K562 (cell line): ENCODE results near the gene MPHOSPH9. TPM values are rescaled to one million over a fixed set of nuclear protein-coding genes. Genes with fewer than 3 reads are reported as not detected.

Source experiments
- ARID4B ChIP-seq: sonication (generic); formaldehyde crosslinking; IDR thresholded peaks from 2 replicates; pipeline ENCODE4 v1.8.0; 2022; ENCODE audit warnings: mild to moderate bottlenecking, missing genetic modification reagents
- TEAD4 ChIP-seq, 2 experiments: sonication (generic) in 1 of 2; formaldehyde crosslinking in 1 of 2; IDR thresholded peaks; 2 replicates each; pipeline versions ENCODE4 v1.6.1 to v1.8.0; 2012 to 2022; ENCODE audit warnings: borderline replicate concordance in 1 of 2, inconsistent platforms in 1 of 2, low read length in 1 of 2, mild to moderate bottlenecking in 1 of 2, missing genetic modification reagents in 1 of 2
- ZNF224 ChIP-seq: sonication (generic); formaldehyde crosslinking; IDR thresholded peaks from 2 replicates; pipeline ENCODE4 v1.8.0; 2022; ENCODE audit warnings: mild to moderate bottlenecking, missing genetic modification reagents
- ZNF311 ChIP-seq: fragments of 250-450 bp; sonication (Bioruptor Pico); IDR thresholded peaks from 2 replicates; pipeline ENCODE4 v1.4.0; 2020; ENCODE audit warnings: mild to moderate bottlenecking, moderate library complexity
- ZNF583 ChIP-seq: fragments of 250-450 bp; sonication (Bioruptor Pico); IDR thresholded peaks from 2 replicates; pipeline ENCODE4 v1.4.0; 2020
- ZNF589 ChIP-seq: fragments of 200-800 bp; sonication (Bioruptor generic); IDR thresholded peaks from 2 replicates; pipeline ENCODE4 v1.6.1; 2016; ENCODE audit warnings: low read depth, missing genetic modification characterization, missing compliant biosample characterization
- polyA plus RNA-seq, 8 experiments: library from polyadenylated mRNA; depleted of rRNA in 4 of 8; stranded (reverse) in 5 of 8; unstranded in 3 of 8; fragments of >200 nt; fragmentation: Nextera tagmentation in 2 of 8; fragmentation: Illumina TruSeq in 1 of 8; extraction: Ambion mirVana in 2 of 8; extraction: Trizol in 1 of 8; gene quantifications; 2 replicates each; pipeline versions ENCODE4 v1.2.1 to v1.2.3, GENCODE V29; 2011 to 2014; ENCODE audit warnings: inconsistent platforms in 1 of 8, missing spikeins in 1 of 8
- total RNA-seq, 7 experiments: library from RNA; depleted of rRNA in 6 of 7; stranded (reverse); fragments of >200 nt in 6 of 7; fragmentation: Illumina TruSeq in 2 of 7; extraction: Trizol in 2 of 7; gene quantifications; 2 replicates each; pipeline versions ENCODE4 v1.2.1 to v1.2.3, GENCODE V29; 2011 to 2021; ENCODE audit warnings: low replicate concordance in 1 of 7
- TF ChIP-seq, protein P1 (sequence below): sonication (generic); formaldehyde crosslinking; IDR thresholded peaks from 2 replicates; pipeline ENCODE4 v1.8.0; 2023; ENCODE audit warnings: mild to moderate bottlenecking, missing genetic modification reagents
- TF ChIP-seq, protein P2 (sequence below): fragments of 250-450 bp; sonication (Bioruptor Pico); IDR thresholded peaks from 2 replicates; pipeline ENCODE4 v1.4.0; 2020
- TF ChIP-seq, protein P3 (sequence below): fragments of 450-650 bp; IDR thresholded peaks from 2 replicates; pipeline ENCODE4 v1.6.1; 2018; ENCODE audit not compliant: partially characterized antibody
- TF ChIP-seq, protein P4 (sequence below): IDR thresholded peaks from 2 replicates; pipeline ENCODE4 v1.6.1; 2011; ENCODE audit not compliant: insufficient read length; ENCODE audit errors: extremely low read depth

The MPHOSPH9 gene
- total and polyA plus RNA-seq, 9 of the 15 experiments (the other 6 are each of a cell fraction or from before 2014, with no cell fraction given): 14.2 to 103 (median 54.5) TPM

DNA sequence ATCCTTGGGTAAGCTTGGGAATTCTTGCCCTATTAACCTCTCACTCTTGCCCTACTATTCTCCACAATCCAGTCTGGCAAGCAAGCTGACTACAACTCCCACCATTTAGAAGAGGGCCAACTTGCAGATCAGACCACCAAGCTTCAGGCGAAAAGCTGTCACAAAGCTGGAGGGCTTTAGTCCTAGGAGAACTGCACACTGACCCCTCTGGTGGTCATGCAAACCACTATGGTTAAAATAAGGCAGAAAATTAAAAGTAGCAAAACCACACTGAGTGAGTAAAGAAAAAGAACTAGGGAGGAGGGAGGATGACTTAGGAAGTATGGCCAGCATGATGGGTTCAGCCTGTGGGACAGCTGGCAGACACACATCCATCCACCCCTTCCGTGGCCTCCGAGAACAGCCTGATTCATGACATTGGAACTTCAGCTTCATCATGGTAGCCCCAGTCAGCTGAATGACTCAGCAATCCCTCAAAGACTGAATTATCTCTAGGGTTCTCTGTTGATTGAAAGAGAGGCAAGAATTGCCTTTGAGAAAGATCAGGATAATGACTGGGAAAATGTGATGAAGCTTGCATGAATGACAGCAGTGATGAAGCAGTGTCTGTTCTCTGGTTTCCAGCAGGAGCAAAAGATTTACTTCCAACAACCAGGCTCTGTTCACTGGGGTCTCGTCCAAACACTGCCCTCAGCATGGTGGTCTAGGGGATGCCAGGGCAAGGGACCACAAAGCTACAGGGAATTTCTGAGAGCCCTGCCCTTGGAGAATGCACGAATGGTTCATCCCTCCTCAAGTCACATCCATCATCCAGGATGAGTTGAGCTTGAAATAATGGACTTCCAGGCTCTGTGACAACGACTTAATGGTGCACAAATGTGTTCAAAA lies 106.4 kb downstream of the MPHOSPH9 start (continued):
- TF ChIP-seq ZNF589 (CRISPR knock-in tag): no peak
- TF ChIP-seq ZNF583: no peak
- TF ChIP-seq ZNF224: no peak
- TF ChIP-seq ARID4B (CRISPR knock-in tag): no peak
- TF ChIP-seq, protein P1, sequence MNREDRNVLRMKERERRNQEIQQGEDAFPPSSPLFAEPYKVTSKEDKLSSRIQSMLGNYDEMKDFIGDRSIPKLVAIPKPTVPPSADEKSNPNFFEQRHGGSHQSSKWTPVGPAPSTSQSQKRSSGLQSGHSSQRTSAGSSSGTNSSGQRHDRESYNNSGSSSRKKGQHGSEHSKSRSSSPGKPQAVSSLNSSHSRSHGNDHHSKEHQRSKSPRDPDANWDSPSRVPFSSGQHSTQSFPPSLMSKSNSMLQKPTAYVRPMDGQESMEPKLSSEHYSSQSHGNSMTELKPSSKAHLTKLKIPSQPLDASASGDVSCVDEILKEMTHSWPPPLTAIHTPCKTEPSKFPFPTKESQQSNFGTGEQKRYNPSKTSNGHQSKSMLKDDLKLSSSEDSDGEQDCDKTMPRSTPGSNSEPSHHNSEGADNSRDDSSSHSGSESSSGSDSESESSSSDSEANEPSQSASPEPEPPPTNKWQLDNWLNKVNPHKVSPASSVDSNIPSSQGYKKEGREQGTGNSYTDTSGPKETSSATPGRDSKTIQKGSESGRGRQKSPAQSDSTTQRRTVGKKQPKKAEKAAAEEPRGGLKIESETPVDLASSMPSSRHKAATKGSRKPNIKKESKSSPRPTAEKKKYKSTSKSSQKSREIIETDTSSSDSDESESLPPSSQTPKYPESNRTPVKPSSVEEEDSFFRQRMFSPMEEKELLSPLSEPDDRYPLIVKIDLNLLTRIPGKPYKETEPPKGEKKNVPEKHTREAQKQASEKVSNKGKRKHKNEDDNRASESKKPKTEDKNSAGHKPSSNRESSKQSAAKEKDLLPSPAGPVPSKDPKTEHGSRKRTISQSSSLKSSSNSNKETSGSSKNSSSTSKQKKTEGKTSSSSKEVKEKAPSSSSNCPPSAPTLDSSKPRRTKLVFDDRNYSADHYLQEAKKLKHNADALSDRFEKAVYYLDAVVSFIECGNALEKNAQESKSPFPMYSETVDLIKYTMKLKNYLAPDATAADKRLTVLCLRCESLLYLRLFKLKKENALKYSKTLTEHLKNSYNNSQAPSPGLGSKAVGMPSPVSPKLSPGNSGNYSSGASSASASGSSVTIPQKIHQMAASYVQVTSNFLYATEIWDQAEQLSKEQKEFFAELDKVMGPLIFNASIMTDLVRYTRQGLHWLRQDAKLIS (CRISPR knock-in tag): no peak
- TF ChIP-seq, protein P2, sequence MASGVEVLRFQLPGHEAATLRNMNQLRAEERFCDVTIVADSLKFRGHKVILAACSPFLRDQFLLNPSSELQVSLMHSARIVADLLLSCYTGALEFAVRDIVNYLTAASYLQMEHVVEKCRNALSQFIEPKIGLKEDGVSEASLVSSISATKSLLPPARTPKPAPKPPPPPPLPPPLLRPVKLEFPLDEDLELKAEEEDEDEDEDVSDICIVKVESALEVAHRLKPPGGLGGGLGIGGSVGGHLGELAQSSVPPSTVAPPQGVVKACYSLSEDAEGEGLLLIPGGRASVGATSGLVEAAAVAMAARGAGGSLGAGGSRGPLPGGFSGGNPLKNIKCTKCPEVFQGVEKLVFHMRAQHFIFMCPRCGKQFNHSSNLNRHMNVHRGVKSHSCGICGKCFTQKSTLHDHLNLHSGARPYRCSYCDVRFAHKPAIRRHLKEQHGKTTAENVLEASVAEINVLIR (CRISPR knock-in tag): 0 out of 2 replicates have a peak, but pooled peaks have one; percentile 26
- TF ChIP-seq, protein P3, sequence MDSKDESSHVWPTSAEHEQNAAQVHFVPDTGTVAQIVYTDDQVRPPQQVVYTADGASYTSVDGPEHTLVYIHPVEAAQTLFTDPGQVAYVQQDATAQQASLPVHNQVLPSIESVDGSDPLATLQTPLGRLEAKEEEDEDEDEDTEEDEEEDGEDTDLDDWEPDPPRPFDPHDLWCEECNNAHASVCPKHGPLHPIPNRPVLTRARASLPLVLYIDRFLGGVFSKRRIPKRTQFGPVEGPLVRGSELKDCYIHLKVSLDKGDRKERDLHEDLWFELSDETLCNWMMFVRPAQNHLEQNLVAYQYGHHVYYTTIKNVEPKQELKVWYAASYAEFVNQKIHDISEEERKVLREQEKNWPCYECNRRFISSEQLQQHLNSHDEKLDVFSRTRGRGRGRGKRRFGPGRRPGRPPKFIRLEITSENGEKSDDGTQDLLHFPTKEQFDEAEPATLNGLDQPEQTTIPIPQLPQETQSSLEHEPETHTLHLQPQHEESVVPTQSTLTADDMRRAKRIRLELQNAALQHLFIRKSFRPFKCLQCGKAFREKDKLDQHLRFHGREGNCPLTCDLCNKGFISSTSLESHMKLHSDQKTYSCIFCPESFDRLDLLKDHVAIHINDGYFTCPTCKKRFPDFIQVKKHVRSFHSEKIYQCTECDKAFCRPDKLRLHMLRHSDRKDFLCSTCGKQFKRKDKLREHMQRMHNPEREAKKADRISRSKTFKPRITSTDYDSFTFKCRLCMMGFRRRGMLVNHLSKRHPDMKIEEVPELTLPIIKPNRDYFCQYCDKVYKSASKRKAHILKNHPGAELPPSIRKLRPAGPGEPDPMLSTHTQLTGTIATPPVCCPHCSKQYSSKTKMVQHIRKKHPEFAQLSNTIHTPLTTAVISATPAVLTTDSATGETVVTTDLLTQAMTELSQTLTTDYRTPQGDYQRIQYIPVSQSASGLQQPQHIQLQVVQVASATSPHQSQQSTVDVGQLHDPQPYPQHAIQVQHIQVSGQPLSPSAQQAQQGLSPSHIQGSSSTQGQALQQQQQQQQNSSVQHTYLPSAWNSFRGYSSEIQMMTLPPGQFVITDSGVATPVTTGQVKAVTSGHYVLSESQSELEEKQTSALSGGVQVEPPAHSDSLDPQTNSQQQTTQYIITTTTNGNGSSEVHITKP: peak; percentile 45
- TF ChIP-seq, protein P4, sequence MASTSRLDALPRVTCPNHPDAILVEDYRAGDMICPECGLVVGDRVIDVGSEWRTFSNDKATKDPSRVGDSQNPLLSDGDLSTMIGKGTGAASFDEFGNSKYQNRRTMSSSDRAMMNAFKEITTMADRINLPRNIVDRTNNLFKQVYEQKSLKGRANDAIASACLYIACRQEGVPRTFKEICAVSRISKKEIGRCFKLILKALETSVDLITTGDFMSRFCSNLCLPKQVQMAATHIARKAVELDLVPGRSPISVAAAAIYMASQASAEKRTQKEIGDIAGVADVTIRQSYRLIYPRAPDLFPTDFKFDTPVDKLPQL: no peak
- TF ChIP-seq ZNF311: no peak
- peak; percentile 81 for TF ChIP-seq TEAD4 (IDR thresholded peaks at IDR 0.05; ENCODE audit: low read length)
- no peak for TF ChIP-seq TEAD4 (CRISPR knock-in tag; IDR thresholded peaks at IDR 0.05; ENCODE audit: borderline replicate concordance)
